ENCODE measurements around the gene VASP.

VASP gene

GRCh38 chr19:45505996-45506245, 1.4 kb upstream of the VASP start:
- Histone ChIP-seq H3K4me1 (ENCODE audit: low read length) (peaks cover 4% of the 10 kb centered on the region), H3K9ac (ENCODE audit: low read length) (peak overlapping the region; percentile 76; the same call in 1 of the 2 replicates), H3K4me2 (ENCODE audit: low read depth, low read length) (peak overlapping the region; percentile 98), H3K9me2 (replicated peaks; ENCODE audit: insufficient read depth, low read length) (no peaks in the 10 kb centered on the region), H4K20me1 (ENCODE audit: insufficient read depth, low read length) (no peaks in the 10 kb centered on the region), H3K27ac (ENCODE audit: low read length) (peak overlapping the region; percentile 65; the same call in 1 of the 2 replicates), H2AFZ (ENCODE audit: low read length) (peak overlapping the region; percentile 56), H3K79me2 (ENCODE audit: low read length) (peaks cover 35% of the 10 kb centered on the region), H3K9me3 (replicated peaks; ENCODE audit: insufficient read depth, low read length) (no peaks in the 10 kb centered on the region), H3K36me3 (replicated peaks; ENCODE audit: insufficient read depth, low read length) (no peaks in the 10 kb centered on the region), H3F3A (ENCODE audit: insufficient read depth, low read length) (peaks cover 4% of the 10 kb centered on the region), H3K27me3 (replicated peaks; ENCODE audit: insufficient read depth, low read length) (no peaks in the 10 kb centered on the region), H3K4me3 (ENCODE audit: low read length) (peak overlapping the region; percentile 86)
- TF ChIP-seq CTCF (IDR thresholded peaks at IDR 0.05; ENCODE audit: low read length) (no peak), EZH2phosphoT487 (IDR thresholded peaks at IDR 0.05; ENCODE audit: low read length) (no peak), EZH2 (optimal IDR thresholded peaks at IDR 0.05; ENCODE audit: low read depth, low read length) (no peak)
- no peak for DNase-seq

- H3K27me3 ChIP-seq (replicated peaks; ENCODE audit: insufficient read depth, low read length) = no peaks in the 10 kb centered on the region
- peak overlapping the region; percentile 99 for H2AFZ ChIP-seq (ENCODE audit: low read length)
- H3K4me2 ChIP-seq (ENCODE audit: low read depth, low read length) = peak overlapping the region; percentile 98
- H4K20me1 ChIP-seq (ENCODE audit: insufficient read depth, low read length) = no peaks in the 10 kb centered on the region
- H3K9ac ChIP-seq (ENCODE audit: low read length) = peak overlapping the region; percentile 76; the same call in 1 of the 2 replicates
- H3F3A ChIP-seq (ENCODE audit: insufficient read depth, low read length) = peaks cover 4% of the 10 kb centered on the region
- H3K27ac ChIP-seq (ENCODE audit: low read length) = peak overlapping the region; percentile 65; the same call in 1 of the 2 replicates
- peaks cover 4% of the 10 kb centered on the region for H3K4me1 ChIP-seq (ENCODE audit: low read length)
- H3K9me3 ChIP-seq (replicated peaks; ENCODE audit: insufficient read depth, low read length) = no peaks in the 10 kb centered on the region
- peaks cover 40% of the 10 kb centered on the region for H3K79me2 ChIP-seq (ENCODE audit: low read length)
- no peak for TF ChIP-seq EZH2 (optimal IDR thresholded peaks at IDR 0.05; ENCODE audit: low read depth, low read length)
- TF ChIP-seq CTCF (IDR thresholded peaks at IDR 0.05; ENCODE audit: low read length) = peak; percentile 68
- H3K4me3 ChIP-seq (ENCODE audit: low read length) = peak overlapping the region; percentile 86
- H3K9me2 ChIP-seq (replicated peaks; ENCODE audit: insufficient read depth, low read length) = no peaks in the 10 kb centered on the region
- no peaks in the 10 kb centered on the region for H3K36me3 ChIP-seq (replicated peaks; ENCODE audit: insufficient read depth, low read length)
- peak; percentile 95 for DNase-seq
Observed at GRCh38 chr19:45506246-45506988, 862 bp upstream of the VASP start.

- H3K27me3 ChIP-seq (replicated peaks; ENCODE audit: insufficient read depth, low read length) = no peaks in the 10 kb centered on the region
- no peaks in the 10 kb centered on the region for H4K20me1 ChIP-seq (ENCODE audit: insufficient read depth, low read length)
- peak overlapping the region; percentile 65; the same call in 1 of the 2 replicates for H3K27ac ChIP-seq (ENCODE audit: low read length)
- H3K4me3 ChIP-seq (ENCODE audit: low read length) = peak overlapping the region; percentile 86
- H3F3A ChIP-seq (ENCODE audit: insufficient read depth, low read length) = peaks cover 4% of the 10 kb centered on the region
- DNase-seq = no peak
- H3K4me1 ChIP-seq (ENCODE audit: low read length) = peaks cover 4% of the 10 kb centered on the region
- no peaks in the 10 kb centered on the region for H3K9me3 ChIP-seq (replicated peaks; ENCODE audit: insufficient read depth, low read length)
- H3K36me3 ChIP-seq (replicated peaks; ENCODE audit: insufficient read depth, low read length) = no peaks in the 10 kb centered on the region
- H3K9me2 ChIP-seq (replicated peaks; ENCODE audit: insufficient read depth, low read length) = no peaks in the 10 kb centered on the region
- no peak for TF ChIP-seq CTCF (IDR thresholded peaks at IDR 0.05; ENCODE audit: low read length)
- TF ChIP-seq EZH2phosphoT487 (IDR thresholded peaks at IDR 0.05; ENCODE audit: low read length) = no peak
- no peak for TF ChIP-seq EZH2 (optimal IDR thresholded peaks at IDR 0.05; ENCODE audit: low read depth, low read length)
- H2AFZ ChIP-seq (ENCODE audit: low read length) = peak overlapping the region; percentile 57; the same call in 1 of the 2 replicates
- peak overlapping the region; percentile 76 for H3K9ac ChIP-seq (ENCODE audit: low read length)
- peak overlapping the region; percentile 98 for H3K4me2 ChIP-seq (ENCODE audit: low read depth, low read length)
- peaks cover 50% of the 10 kb centered on the region for H3K79me2 ChIP-seq (ENCODE audit: low read length)
Observed at GRCh38 chr19:45507872-45508416, 665 bp downstream of the VASP start.

Data from MM.1S (cell line).